HG03103 (cell line): ENCODE measurements around the gene HNRNPR.
A peak's percentile ranks its signal among the peaks of the same experiment; 100 is the strongest.
"Not testable (repeated sequence)": the region's sequence is repeated elsewhere in the genome, so short reads cannot be mapped to it uniquely, and the experiment has no call there.

ENCODE experiments used
- ATAC-seq: cut with Tn5 transposase; IDR thresholded peaks from one replicate; pipeline ENCODE4 v1.9.1; 2021; ENCODE audit warnings: low read depth; ENCODE audit not compliant: unreplicated experiment

The HNRNPR gene

DNA sequence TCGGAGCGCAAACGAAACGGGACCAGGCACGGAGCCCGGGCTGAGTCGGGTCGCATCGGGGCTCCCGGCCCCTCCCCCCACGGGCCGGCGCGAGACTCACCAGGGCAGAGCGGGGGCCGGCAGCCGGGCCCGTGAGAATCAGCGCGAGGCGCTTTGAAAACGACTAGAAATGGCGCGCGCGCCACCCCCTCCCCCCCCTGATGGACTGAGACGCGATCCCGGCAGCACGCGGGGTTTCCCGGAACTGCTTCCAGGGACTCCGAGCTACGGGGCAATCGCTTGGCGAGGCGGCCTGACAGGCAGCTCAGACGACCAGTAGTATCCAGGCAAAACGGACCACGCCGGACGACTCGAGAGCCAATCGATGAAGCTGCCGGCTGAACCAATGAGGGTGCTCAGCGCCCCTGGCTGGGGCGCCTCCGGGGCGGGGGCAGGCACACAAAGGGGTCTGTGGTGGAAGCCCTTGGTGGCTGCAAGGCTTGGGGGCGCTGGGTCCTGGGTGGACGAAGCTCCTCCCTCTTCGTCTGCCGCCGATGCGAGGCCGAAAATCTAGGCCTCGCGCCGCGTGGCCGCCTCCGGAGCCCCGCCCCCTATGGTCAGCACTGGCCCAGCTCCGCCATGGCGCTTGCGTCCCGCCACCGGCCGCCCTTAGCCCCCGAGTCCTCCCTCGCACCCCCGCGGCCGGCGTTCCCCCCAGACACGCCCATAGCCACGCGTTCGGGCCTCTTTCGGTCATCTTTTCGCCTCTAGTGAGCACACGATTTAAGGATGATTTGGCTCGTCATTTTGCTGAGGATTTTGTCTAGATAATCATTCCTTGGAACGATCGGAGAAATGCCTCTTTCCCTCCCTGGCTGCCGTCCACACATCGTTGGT lies at the start of gene HNRNPR:
TSS of gene HNRNPR (minus strand) at position 174 of the 876 bp plus-strand sequence. CDS start 3,276 bp downstream, outside the sequence.
- ATAC-seq, result peak; percentile 95

GRCh38 chr1:23393706-23394105 lies 49.6 kb upstream of the HNRNPR start:
- ATAC-seq, result no peak

DNA sequence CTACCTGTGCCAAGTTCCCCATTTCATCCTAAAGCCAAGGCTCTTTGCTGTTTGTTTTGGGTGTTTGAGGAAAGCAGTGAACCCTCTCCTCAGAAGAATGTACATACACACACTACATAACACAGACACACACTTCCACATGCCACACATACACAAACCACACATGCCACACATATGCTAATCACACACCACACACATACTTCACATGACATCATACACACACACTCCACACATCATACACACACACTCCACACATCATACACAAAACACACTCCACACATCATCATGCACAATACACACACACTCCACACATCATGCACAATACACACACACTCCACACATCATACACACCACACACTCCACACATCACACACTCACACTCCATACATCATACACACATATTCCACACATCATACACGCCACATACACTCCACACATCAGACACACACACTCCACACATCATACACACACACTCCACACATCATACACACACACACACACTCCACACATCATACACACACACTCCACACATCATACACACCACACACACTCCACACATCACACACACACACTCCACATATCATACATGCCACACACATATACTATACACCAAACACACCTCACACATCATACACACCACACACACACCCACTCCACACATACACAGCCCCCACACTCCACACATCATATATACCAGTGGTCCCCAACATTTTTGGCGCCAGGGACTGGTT lies 48.2 kb upstream of the HNRNPR start:
- no peak for ATAC-seq

DNA sequence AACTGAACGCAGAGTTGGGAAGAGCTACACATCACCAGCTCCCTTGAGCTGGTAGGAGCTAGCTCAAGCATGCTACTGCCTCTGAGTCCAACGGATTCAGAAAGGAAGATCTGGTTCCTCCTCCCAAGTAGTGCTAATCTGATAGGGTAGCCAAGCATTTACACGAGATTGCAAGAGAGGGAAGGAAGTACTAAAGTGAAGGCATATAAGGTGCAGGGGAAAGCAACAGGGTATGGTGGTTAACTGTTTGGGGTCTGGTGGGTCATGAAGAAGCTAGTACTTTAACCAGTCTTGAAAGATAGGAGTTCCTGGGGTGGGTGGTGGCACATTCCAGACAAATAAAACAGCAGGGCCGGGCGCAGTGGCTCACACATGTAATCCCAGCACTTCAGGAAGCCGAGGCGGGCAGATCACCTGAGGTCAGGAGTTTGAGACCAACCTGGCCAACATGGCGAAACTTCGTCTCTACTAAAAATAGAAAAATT lies 45.8 kb upstream of the HNRNPR start:
- ATAC-seq, result no peak

- ATAC-seq, result no peak
These were observed 43.4 kb upstream of the HNRNPR start for GRCh38 chr1:23387494-23387893.

- ATAC-seq, result no peak
These were observed 41.1 kb upstream of the HNRNPR start for GRCh38 chr1:23385119-23385621.

DNA sequence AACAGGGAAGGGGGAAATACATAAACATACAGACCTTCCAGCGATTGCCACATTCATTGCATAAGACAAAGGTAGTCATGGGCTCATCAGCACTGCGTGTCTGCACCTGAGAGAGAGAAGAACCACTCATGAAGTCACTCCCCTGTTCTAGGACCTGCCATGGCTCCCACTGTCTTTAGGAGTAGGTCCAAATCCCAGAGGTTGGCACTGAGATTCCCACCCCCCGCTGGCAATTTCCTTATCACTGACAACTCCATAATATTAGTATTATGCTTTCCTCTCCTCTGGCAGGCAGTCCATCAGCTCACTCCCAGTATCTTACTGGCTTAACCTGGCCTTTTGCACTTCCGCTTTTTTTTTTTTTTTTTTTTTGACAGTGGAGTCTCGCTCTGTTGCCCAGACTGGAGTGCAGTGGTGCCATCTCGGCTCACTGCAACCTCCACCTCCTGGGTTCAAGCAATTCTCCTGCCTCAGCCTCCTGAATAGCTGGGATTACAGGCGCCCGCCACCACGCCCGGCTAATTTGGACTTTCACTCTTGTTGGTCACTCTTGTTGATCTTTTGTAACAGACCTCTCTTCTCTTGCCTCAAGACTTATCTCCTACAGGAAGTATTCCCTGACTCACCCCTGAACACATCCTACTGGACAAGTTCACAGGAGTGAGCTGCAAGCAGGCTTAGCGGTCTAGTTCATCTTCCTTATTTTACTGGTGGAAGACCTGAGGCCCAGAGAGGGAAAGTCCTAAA lies 40.4 kb upstream of the HNRNPR start:
- ATAC-seq, result no peak

GRCh38 chr1:23383577-23384311 lies 39.7 kb upstream of the HNRNPR start:
- ATAC-seq, result no peak

DNA sequence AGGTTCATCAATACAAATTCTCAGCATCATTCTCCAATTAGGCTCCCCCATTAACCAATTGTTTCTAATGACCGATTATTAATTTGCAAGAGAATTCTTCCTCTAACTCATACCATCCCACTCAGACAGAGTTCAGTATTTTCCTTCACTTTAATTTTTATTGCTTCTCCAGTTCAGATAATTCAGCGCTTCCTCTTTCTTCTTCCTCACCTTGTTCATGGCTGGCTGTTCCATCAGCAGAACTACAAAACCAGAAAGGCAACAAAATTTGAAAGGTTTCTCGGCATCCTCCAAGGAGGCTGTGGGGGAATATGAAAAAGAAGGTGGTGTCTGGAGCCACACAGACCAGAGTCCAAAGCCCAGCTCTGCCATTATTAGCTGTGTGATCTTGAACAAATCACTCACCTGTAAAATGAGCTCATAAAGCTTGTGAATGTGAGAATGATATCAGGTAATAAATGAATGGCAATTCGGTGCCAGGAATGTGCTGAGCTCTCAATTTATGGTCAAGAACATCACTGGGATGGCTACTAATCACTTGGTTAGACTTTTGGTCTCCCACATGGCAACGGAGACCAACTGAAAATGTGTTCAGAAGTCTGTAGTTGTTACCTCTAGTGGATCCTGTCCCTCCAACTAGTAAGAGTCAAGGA lies 37.3 kb upstream of the HNRNPR start:
- no peak for ATAC-seq

- no peak for ATAC-seq
These were observed 36.6 kb upstream of the HNRNPR start for GRCh38 chr1:23380719-23381118.

DNA sequence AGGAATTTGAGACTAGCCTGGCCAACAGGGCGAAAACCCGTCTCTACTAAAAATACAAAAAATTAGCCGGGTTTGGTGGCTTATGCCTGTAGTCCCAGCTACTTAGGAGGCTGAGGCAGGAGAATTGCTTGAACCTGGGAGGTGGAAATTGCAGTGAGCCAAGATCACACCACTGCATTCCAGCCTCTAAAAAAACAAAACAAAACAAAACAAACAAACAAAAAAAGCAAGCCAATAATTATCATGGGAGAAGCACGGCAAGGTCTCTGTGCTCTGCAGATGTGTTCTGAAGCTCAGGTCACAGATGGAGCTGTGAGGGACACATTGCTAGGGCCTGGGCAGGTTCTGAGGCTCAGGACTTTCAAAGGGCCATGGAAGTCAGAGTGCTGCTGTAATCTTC lies 36.2 kb upstream of the HNRNPR start:
- not testable (repeated sequence) for ATAC-seq

GRCh38 chr1:23376890-23377811 lies 33.1 kb upstream of the HNRNPR start:
- ATAC-seq, result no peak

DNA sequence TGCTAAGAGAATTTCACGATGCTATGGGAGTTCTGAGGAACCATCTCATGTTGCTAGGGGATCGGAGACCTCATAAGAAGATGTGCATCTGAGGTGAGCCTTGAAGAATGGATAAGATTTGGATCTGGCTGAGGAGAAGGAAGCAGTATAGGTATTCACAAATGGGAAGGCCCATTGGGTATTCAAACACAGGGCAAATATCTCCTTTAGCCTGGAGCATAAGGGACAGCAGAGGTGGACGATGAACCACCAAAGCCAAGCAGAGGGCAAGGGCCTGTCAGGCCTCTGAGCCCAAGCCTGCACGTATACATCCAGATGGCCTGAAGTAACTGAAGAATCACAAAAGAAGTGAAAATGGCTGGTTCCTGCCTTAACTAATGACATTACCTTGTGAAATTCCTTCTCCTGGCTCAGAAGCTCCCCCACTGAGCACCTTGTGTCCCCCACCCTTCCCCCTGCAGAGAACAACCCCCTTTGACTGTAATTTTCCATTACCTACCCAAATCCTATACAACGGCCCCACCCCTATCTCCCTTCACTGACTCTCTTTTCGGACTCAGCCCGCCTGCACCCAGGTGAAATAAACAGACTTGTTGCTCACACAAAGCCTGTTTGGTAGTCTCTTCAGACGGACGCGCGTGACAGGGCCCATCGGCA lies 30.1 kb upstream of the HNRNPR start:
- not testable (repeated sequence) for ATAC-seq

GRCh38 chr1:23371987-23372880 lies 28.1 kb upstream of the HNRNPR start:
- no peak for ATAC-seq

GRCh38 chr1:23370709-23371584 lies 26.9 kb upstream of the HNRNPR start:
- ATAC-seq, result no peak

GRCh38 chr1:23370330-23370708 lies 26.2 kb upstream of the HNRNPR start:
- no peak for ATAC-seq
